HepG2 (cell line): ENCODE results near the gene NKX2-3. TPM values are rescaled to one million over a fixed set of nuclear protein-coding genes. Genes with fewer than 3 reads are reported as not detected.
A peak's percentile ranks its signal among the peaks of the same experiment; 100 is the strongest.

Source experiments
- ATAC-seq: fragments of 200-7000 bp; cut with Tn5 transposase; 3 replicates; pipeline ENCODE4 v1.9.1; 2020; ENCODE audit warnings: mild to moderate bottlenecking, moderate library complexity
- BruUV-seq: library from RNA; stranded (reverse); fragments of 400-500 nt; replicated peaks from 2 replicates; lab custom pipeline; 2021; lab: Mats Ljungman, UMichigan
- CTCF ChIA-PET: fragments of 300-600 bp; formaldehyde crosslinking; extraction: SDS; loops from one replicate; lab custom pipeline; 2021; ENCODE audit warnings: low total read pairs, inconsistent platforms, low intra/inter-chr PET ratio; lab: Yijun Ruan, JAX
- POLR2A ChIA-PET: fragments of 350-600 bp; sonication (Branson Sonifier 250); formaldehyde crosslinking; loops from one replicate; lab custom pipeline; 2020; ENCODE audit warnings: antibody characterized with exemption, inconsistent platforms; lab: Yijun Ruan, JAX
- DNase-seq: peaks from one replicate; pipeline ENCODE4 v3.0.0-alpha.2; 2015; ENCODE audit warnings: low spot score
- FAIRE-seq: peaks from 3 replicates; lab custom pipeline; 2011; peaks lifted over from hg19 to GRCh38; lab: Jason Lieb, UNC
- H2AFZ ChIP-seq: one replicate; pipeline ENCODE4 v1.6.1; 2011; ENCODE audit warnings: low read length, inconsistent platforms
- H3K27ac ChIP-seq: fragments of 300-600 bp; 3 replicates; pipeline ENCODE4 v1.8.0; 2011; ENCODE audit warnings: mixed run types, mild to moderate bottlenecking, mixed read lengths, low read length, inconsistent platforms; ENCODE audit not compliant: insufficient read depth; ENCODE audit errors: extremely low read length
- H3K27me3 ChIP-seq, 2 experiments: fragments of 200-600 bp in 1 of 2; 2 replicates in 1 of 2; 3 replicates in 1 of 2; pipeline versions ENCODE4 v1.6.0 to v1.8.0; 2011; ENCODE audit warnings: low read length in 2 of 2, mild to moderate bottlenecking in 2 of 2, moderate library complexity in 2 of 2, inconsistent platforms in 1 of 2; ENCODE audit not compliant: insufficient read depth in 2 of 2, control insufficient read depth in 1 of 2
- H3K36me3 ChIP-seq, 2 experiments: fragments of 200-600 bp in 1 of 2; replicated peaks in 1 of 2; 2 replicates in 1 of 2; 3 replicates in 1 of 2; pipeline versions ENCODE4 v1.5.1 to v1.8.0; 2011; ENCODE audit warnings: low read length in 2 of 2, inconsistent platforms in 1 of 2; ENCODE audit not compliant: insufficient read depth in 2 of 2, control insufficient read depth in 1 of 2
- H3K4me1 ChIP-seq: 2 replicates; pipeline ENCODE4 v1.5.1; 2012; ENCODE audit warnings: low read length, inconsistent platforms; ENCODE audit not compliant: insufficient read depth
- H3K4me2 ChIP-seq: 2 replicates; pipeline ENCODE4 v1.6.0; 2011; ENCODE audit warnings: low read depth, low read length, inconsistent platforms
- H3K4me3 ChIP-seq, 3 experiments: fragments of 200-600 bp in 1 of 3; sonication (generic), shearing (Covaris generic) in 1 of 3; replicated peaks in 1 of 3; 2 replicates each; pipeline ENCODE4 v1.5.1; 2011 to 2016; ENCODE audit warnings: low read length in 3 of 3, inconsistent platforms in 2 of 3, low read depth in 2 of 3, mild to moderate bottlenecking in 2 of 3, control low read depth in 1 of 3, mixed read lengths in 1 of 3; ENCODE audit not compliant: insufficient read depth in 1 of 3
- H3K79me2 ChIP-seq: one replicate; pipeline ENCODE4 v1.6.1; 2011; ENCODE audit warnings: low read length, inconsistent platforms; ENCODE audit not compliant: insufficient read depth
- H3K9ac ChIP-seq: 2 replicates; pipeline ENCODE4 v1.6.0; 2011; ENCODE audit warnings: mild to moderate bottlenecking, low read depth, low read length, inconsistent platforms; ENCODE audit not compliant: insufficient read depth
- H3K9me3 ChIP-seq: 2 replicates; pipeline ENCODE4 v1.5.1; 2012; ENCODE audit warnings: mild to moderate bottlenecking, low read length
- H4K20me1 ChIP-seq: 2 replicates; pipeline ENCODE4 v1.6.0; 2011; ENCODE audit warnings: inconsistent platforms, mild to moderate bottlenecking, low read length, moderate library complexity; ENCODE audit not compliant: insufficient read depth
- IKZF1 ChIP-seq: fragments of 450-650 bp; IDR thresholded peaks from 2 replicates; pipeline ENCODE4 v1.7.1; 2016
- LBX2 ChIP-seq: sonication (generic); formaldehyde crosslinking; IDR thresholded peaks from 2 replicates; pipeline ENCODE4 v1.5.0; 2020; ENCODE audit warnings: missing genetic modification reagents, mild to moderate bottlenecking, borderline replicate concordance
- MAX ChIP-seq: IDR thresholded peaks from 2 replicates; pipeline ENCODE4 v1.6.1; 2012; ENCODE audit warnings: inconsistent platforms
- PHF21A ChIP-seq: sonication (generic); formaldehyde crosslinking; IDR thresholded peaks from 2 replicates; pipeline ENCODE4 v1.5.0; 2020; ENCODE audit warnings: mild to moderate bottlenecking, missing genetic modification reagents
- PLRG1 ChIP-seq: fragments of 450-650 bp; conservative IDR thresholded peaks from 2 replicates; pipeline ENCODE4 v1.6.1; 2016
- USF2 ChIP-seq, 2 experiments: sonication (generic) in 1 of 2; formaldehyde crosslinking in 1 of 2; IDR thresholded peaks; 2 replicates each; pipeline versions ENCODE4 v1.5.1 to v1.6.1; 2011 to 2020; ENCODE audit warnings: borderline replicate concordance in 1 of 2, low read depth in 1 of 2, low read length in 1 of 2, mild to moderate bottlenecking in 1 of 2, missing genetic modification reagents in 1 of 2, moderate library complexity in 1 of 2
- ZFX ChIP-seq: sonication (generic); formaldehyde crosslinking; IDR thresholded peaks from 2 replicates; pipeline ENCODE4 v1.4.0; 2020; ENCODE audit warnings: mild to moderate bottlenecking, low read depth, missing genetic modification reagents, moderate library complexity
- ZNF614 ChIP-seq: IDR thresholded peaks from 2 replicates; pipeline ENCODE4 v1.6.1; 2018; ENCODE audit warnings: missing biosample characterization, missing genetic modification reagents, inconsistent platforms, borderline replicate concordance
- ZNF720 ChIP-seq: sonication (generic); formaldehyde crosslinking; IDR thresholded peaks from 2 replicates; pipeline ENCODE4 v1.4.0; 2020; ENCODE audit warnings: missing genetic modification reagents
- ZNF800 ChIP-seq: sonication (generic); formaldehyde crosslinking; IDR thresholded peaks from 2 replicates; pipeline ENCODE4 v1.4.0; 2020; ENCODE audit warnings: missing genetic modification reagents
- ZNF891 ChIP-seq: sonication (generic); formaldehyde crosslinking; IDR thresholded peaks from 2 replicates; pipeline ENCODE4 v1.5.0; 2020; ENCODE audit warnings: mild to moderate bottlenecking, missing genetic modification reagents
- ZSCAN5A ChIP-seq: sonication (generic); formaldehyde crosslinking; IDR thresholded peaks from 2 replicates; pipeline ENCODE4 v1.8.0; 2022; ENCODE audit warnings: mild to moderate bottlenecking, missing genetic modification reagents, borderline replicate concordance
- ZSCAN9 ChIP-seq: IDR thresholded peaks from 2 replicates; pipeline ENCODE4 v1.6.1; 2016; ENCODE audit warnings: borderline replicate concordance
- WGBS: methylation state at CpG from one replicate; pipeline ENCODE4 v1.1.6; 2017; ENCODE audit warnings: low lambda C conversion rate; 5-methylcytosine and 5-hydroxymethylcytosine counted together
- in situ Hi-C: cut with HindIII; loops from 2 replicates; pipeline ENCODE4 v1.10.0; 2017; ENCODE audit warnings: low pct_unique_long_range_greater_than_20kb; ENCODE audit not compliant: extremely low pct_ligation_motif_present
- intact Hi-C: fragments of 100-400 bp; cut with micrococcal nuclease; formaldehyde crosslinking; loops from one replicate; pipeline ENCODE4 v1.10.0; 2022; ENCODE audit not compliant: unreplicated experiment
- polyA plus RNA-seq, 8 experiments: library from polyadenylated mRNA; depleted of rRNA in 3 of 8; stranded (reverse) in 7 of 8; unstranded in 1 of 8; fragments of >200 nt; fragmentation: Illumina TruSeq in 4 of 8; extraction: Trizol in 4 of 8; gene quantifications; 2 replicates each; pipeline versions ENCODE4 v1.2.1 to v1.2.3, GENCODE V29; 2011 to 2016; ENCODE audit warnings: low read depth in 4 of 8, missing spikeins in 1 of 8, mixed read lengths in 1 of 8; ENCODE audit not compliant: insufficient read depth in 1 of 8
- total RNA-seq, 5 experiments: library from RNA; depleted of rRNA; stranded (reverse); fragments of >200 nt; fragmentation: Illumina TruSeq; extraction: Trizol; gene quantifications; 2 replicates each; pipeline ENCODE4 v1.2.3, GENCODE V29; 2016; ENCODE audit warnings: low read depth in 1 of 5

NKX2-3 gene
- total and polyA plus RNA-seq, 2 of the 13 experiments (the other 11 are each of a cell fraction or from before 2014, with no cell fraction given): not detected

GRCh38 chr10:99521765-99522469 lies 10.8 kb upstream of the NKX2-3 start:
- Histone ChIP-seq H4K20me1 (no peaks in the 10 kb centered on the region), H3K36me3 (no peaks in the 10 kb centered on the region), H2AFZ (no peak overlapping the region), H3K27ac (no peak overlapping the region), H3K4me3 (peak overlapping the region; percentile 10 to 62 (median 39); a peak in 5 of 6 replicates), H3K4me2 (peak overlapping the region; percentile 77), H3K79me2 (no peaks in the 10 kb centered on the region), H3K27me3 (peaks cover 11 to 71% of the 10 kb centered on the region in 2 experiments), H3K9ac (no peak overlapping the region), H3K9me3 (no peaks in the 10 kb centered on the region), H3K4me1 (peaks cover 44% of the 10 kb centered on the region)
- POLR2A ChIA-PET: no interaction called here
- ATAC-seq (peak; percentile 73), FAIRE-seq (no peak), DNase-seq (peak; percentile 25)
- WGBS: 4% methylated on average over 27 of the region's 51 CpGs
- in situ Hi-C loops: no loop called here
- CTCF ChIA-PET: no interaction called here
- intact Hi-C loops: no loop called here
- BruUV-seq: no TSS peak
- peak; percentile 53; the same call in 1 of the 2 replicates for TF ChIP-seq MAX
- peak; percentile 68 for TF ChIP-seq ZNF800 (CRISPR knock-in tag)
- TF ChIP-seq ZNF891: 0 out of 2 replicates have a peak, but pooled peaks have one; percentile 48
- TF ChIP-seq PLRG1: no peak
- 0 out of 2 replicates have a peak, but pooled peaks have one; percentile 26 for TF ChIP-seq ZFX (CRISPR knock-in tag)
- no peak for TF ChIP-seq ZNF720 (CRISPR knock-in tag)
- peak; percentile 38; the same call in 1 of the 2 replicates for TF ChIP-seq PHF21A (CRISPR knock-in tag)
- no peak for TF ChIP-seq ZNF614 (CRISPR knock-in tag)
- no peak for TF ChIP-seq USF2 (IDR thresholded peaks at IDR 0.05; ENCODE audit: low read depth, low read length)
- TF ChIP-seq USF2 (CRISPR knock-in tag; IDR thresholded peaks at IDR 0.05; ENCODE audit: borderline replicate concordance): 0 out of 2 replicates have a peak, but pooled peaks have one; percentile 20
- TF ChIP-seq ZSCAN5A: no peak
- no peak for TF ChIP-seq LBX2 (CRISPR knock-in tag)
- no peak for TF ChIP-seq ZSCAN9 (CRISPR knock-in tag)
- no peak for TF ChIP-seq IKZF1
